ENCODE results near the gene GSK3A.
A peak's percentile ranks its signal among the peaks of the same experiment; 100 is the strongest.

Gene GSK3A

GRCh38 chr19:42246922-42247639 is 4.7 kb upstream of the GSK3A start:
- no peak for DNase-seq
- Histone ChIP-seq H3K9ac (ENCODE audit: low read length) (no peak overlapping the region), H3F3A (ENCODE audit: insufficient read depth, low read length) (peaks cover 21% of the 10 kb centered on the region), H3K27me3 (replicated peaks; ENCODE audit: insufficient read depth, low read length) (no peaks in the 10 kb centered on the region), H2AFZ (ENCODE audit: low read length) (no peak overlapping the region), H3K9me3 (replicated peaks; ENCODE audit: insufficient read depth, low read length) (no peaks in the 10 kb centered on the region), H3K4me3 (ENCODE audit: low read length) (no peak overlapping the region), H3K79me2 (ENCODE audit: low read length) (peaks cover 16% of the 10 kb centered on the region), H3K27ac (ENCODE audit: low read length) (no peak overlapping the region), H3K4me2 (ENCODE audit: low read depth, low read length) (no peak overlapping the region), H3K4me1 (ENCODE audit: low read length) (peaks cover 4% of the 10 kb centered on the region), H4K20me1 (ENCODE audit: insufficient read depth, low read length) (no peaks in the 10 kb centered on the region), H3K36me3 (replicated peaks; ENCODE audit: insufficient read depth, low read length) (no peaks in the 10 kb centered on the region), H3K9me2 (replicated peaks; ENCODE audit: insufficient read depth, low read length) (no peaks in the 10 kb centered on the region)
- no peak for TF ChIP-seq EZH2 (optimal IDR thresholded peaks at IDR 0.05; ENCODE audit: low read depth, low read length)
- no peak for TF ChIP-seq EZH2phosphoT487 (IDR thresholded peaks at IDR 0.05; ENCODE audit: low read length)
- TF ChIP-seq CTCF (IDR thresholded peaks at IDR 0.05; ENCODE audit: low read length) = no peak

GRCh38 chr19:42246143-42246921 is 3.9 kb upstream of the GSK3A start:
- H3K79me2 ChIP-seq (ENCODE audit: low read length) = peaks cover 17% of the 10 kb centered on the region
- H3F3A ChIP-seq (ENCODE audit: insufficient read depth, low read length) = peaks cover 21% of the 10 kb centered on the region
- H3K27ac ChIP-seq (ENCODE audit: low read length) = no peak overlapping the region
- H2AFZ ChIP-seq (ENCODE audit: low read length) = no peak overlapping the region
- no peaks in the 10 kb centered on the region for H3K36me3 ChIP-seq (replicated peaks; ENCODE audit: insufficient read depth, low read length)
- no peak for TF ChIP-seq EZH2phosphoT487 (IDR thresholded peaks at IDR 0.05; ENCODE audit: low read length)
- no peak for TF ChIP-seq CTCF (IDR thresholded peaks at IDR 0.05; ENCODE audit: low read length)
- no peak for TF ChIP-seq EZH2 (optimal IDR thresholded peaks at IDR 0.05; ENCODE audit: low read depth, low read length)
- no peaks in the 10 kb centered on the region for H3K9me3 ChIP-seq (replicated peaks; ENCODE audit: insufficient read depth, low read length)
- H4K20me1 ChIP-seq (ENCODE audit: insufficient read depth, low read length) = no peaks in the 10 kb centered on the region
- H3K27me3 ChIP-seq (replicated peaks; ENCODE audit: insufficient read depth, low read length) = no peaks in the 10 kb centered on the region
- no peaks in the 10 kb centered on the region for H3K9me2 ChIP-seq (replicated peaks; ENCODE audit: insufficient read depth, low read length)
- H3K4me1 ChIP-seq (ENCODE audit: low read length) = peaks cover 8% of the 10 kb centered on the region
- no peak for DNase-seq
- no peak overlapping the region for H3K4me2 ChIP-seq (ENCODE audit: low read depth, low read length)
- H3K9ac ChIP-seq (ENCODE audit: low read length) = no peak overlapping the region
- no peak overlapping the region for H3K4me3 ChIP-seq (ENCODE audit: low read length)

- no peak for TF ChIP-seq EZH2phosphoT487 (IDR thresholded peaks at IDR 0.05; ENCODE audit: low read length)
- TF ChIP-seq EZH2 (optimal IDR thresholded peaks at IDR 0.05; ENCODE audit: low read depth, low read length) = no peak
- no peak for TF ChIP-seq CTCF (IDR thresholded peaks at IDR 0.05; ENCODE audit: low read length)
- Histone ChIP-seq H3K36me3 (replicated peaks; ENCODE audit: insufficient read depth, low read length) (no peaks in the 10 kb centered on the region), H3K9me2 (replicated peaks; ENCODE audit: insufficient read depth, low read length) (no peaks in the 10 kb centered on the region), H3K4me2 (ENCODE audit: low read depth, low read length) (peak overlapping the region; percentile 99), H3K4me1 (ENCODE audit: low read length) (peaks cover 9% of the 10 kb centered on the region), H3K9me3 (replicated peaks; ENCODE audit: insufficient read depth, low read length) (no peaks in the 10 kb centered on the region), H3F3A (ENCODE audit: insufficient read depth, low read length) (peaks cover 21% of the 10 kb centered on the region), H3K27ac (ENCODE audit: low read length) (no peak overlapping the region), H3K79me2 (ENCODE audit: low read length) (peaks cover 25% of the 10 kb centered on the region), H3K9ac (ENCODE audit: low read length) (peak overlapping the region; percentile 50; the same call in 1 of the 2 replicates), H4K20me1 (ENCODE audit: insufficient read depth, low read length) (no peaks in the 10 kb centered on the region), H3K4me3 (ENCODE audit: low read length) (peak overlapping the region; percentile 74; the same call in 1 of the 2 replicates), H3K27me3 (replicated peaks; ENCODE audit: insufficient read depth, low read length) (no peaks in the 10 kb centered on the region), H2AFZ (ENCODE audit: low read length) (peak overlapping the region; percentile 80)
- no peak for DNase-seq
Observed at GRCh38 chr19:42245231-42245630, 2.8 kb upstream of the GSK3A start.

Data from MM.1S (cell line).